ENCODE results near the gene ATP5F1A.

DNA sequence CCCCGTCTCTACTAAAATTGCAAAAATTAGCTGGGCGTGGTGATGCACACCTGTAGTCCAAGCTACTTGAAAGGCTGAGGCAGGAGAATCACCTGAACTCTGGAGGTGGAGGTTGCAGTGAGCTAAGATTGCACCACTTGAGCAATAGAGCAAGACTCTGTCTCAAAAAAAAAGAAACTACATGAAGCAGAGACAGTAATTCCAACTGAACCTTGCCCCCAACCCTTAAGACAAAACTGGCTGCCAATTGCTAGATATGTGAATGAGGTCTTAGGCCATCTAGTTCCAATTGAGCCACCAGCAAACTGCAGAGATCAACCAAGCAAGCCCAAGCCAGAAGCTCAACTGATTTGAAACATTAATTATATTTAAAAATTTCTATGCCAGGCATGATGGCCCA lies 32.0 kb upstream of the ATP5F1A start:
- TF ChIP-seq, protein P1, sequence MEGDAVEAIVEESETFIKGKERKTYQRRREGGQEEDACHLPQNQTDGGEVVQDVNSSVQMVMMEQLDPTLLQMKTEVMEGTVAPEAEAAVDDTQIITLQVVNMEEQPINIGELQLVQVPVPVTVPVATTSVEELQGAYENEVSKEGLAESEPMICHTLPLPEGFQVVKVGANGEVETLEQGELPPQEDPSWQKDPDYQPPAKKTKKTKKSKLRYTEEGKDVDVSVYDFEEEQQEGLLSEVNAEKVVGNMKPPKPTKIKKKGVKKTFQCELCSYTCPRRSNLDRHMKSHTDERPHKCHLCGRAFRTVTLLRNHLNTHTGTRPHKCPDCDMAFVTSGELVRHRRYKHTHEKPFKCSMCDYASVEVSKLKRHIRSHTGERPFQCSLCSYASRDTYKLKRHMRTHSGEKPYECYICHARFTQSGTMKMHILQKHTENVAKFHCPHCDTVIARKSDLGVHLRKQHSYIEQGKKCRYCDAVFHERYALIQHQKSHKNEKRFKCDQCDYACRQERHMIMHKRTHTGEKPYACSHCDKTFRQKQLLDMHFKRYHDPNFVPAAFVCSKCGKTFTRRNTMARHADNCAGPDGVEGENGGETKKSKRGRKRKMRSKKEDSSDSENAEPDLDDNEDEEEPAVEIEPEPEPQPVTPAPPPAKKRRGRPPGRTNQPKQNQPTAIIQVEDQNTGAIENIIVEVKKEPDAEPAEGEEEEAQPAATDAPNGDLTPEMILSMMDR (IDR thresholded peaks at IDR 0.05), result no peak
- TF ChIP-seq POLR2AphosphoS5 (IDR thresholded peaks at IDR 0.05), result no peak
- no peak for TF ChIP-seq POLR2A (IDR thresholded peaks at IDR 0.05)

Measured in upper lobe of left lung (tissue), 4 donors.